Astrocyte of the spinal cord (primary cell): ENCODE data around the gene ANKS1B.

ENCODE experiments used
- DNase-seq: peaks from one replicate; pipeline ENCODE4 v3.0.0; 2011; ENCODE audit warnings: low read depth, low spot score
- H3K4me3 ChIP-seq: 2 replicates; pipeline ENCODE4 v1.5.1; 2011; ENCODE audit warnings: low read depth, mild to moderate bottlenecking, low read length, moderate library complexity
- CTCF ChIP-seq: IDR thresholded peaks from 2 replicates; pipeline ENCODE4 v1.5.1; 2012; ENCODE audit warnings: low read depth, mild to moderate bottlenecking, low read length, inconsistent platforms
- in situ Hi-C: cut with HindIII; loops from 2 replicates; pipeline ENCODE4 v1.10.0; 2017; ENCODE audit warnings: low sequenced_read_pairs

ANKS1B gene

DNA sequence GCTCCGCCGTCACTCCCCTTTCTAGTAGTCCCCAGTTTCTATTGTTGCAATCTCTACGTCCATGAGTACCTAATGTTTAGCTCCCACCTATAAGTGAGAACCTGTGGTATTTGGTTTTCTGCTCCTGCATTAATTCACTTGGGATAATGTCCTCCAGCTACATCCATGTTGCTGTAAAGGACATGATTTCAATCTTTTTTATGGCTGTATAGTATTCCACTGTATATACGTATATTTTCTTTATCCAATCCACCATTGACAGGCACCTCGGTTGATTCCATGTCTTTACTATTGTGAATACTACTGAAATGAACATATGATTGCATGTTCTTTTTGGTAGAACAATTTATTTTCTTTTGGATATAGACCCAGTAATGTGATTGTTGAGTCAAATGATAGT is 114.7 kb downstream of the ANKS1B start:
- H3K4me3 ChIP-seq, result no peak overlapping the region
- DNase-seq, result no peak
- TF ChIP-seq CTCF, result no peak
- in situ Hi-C loops, result no loop called here

DNA sequence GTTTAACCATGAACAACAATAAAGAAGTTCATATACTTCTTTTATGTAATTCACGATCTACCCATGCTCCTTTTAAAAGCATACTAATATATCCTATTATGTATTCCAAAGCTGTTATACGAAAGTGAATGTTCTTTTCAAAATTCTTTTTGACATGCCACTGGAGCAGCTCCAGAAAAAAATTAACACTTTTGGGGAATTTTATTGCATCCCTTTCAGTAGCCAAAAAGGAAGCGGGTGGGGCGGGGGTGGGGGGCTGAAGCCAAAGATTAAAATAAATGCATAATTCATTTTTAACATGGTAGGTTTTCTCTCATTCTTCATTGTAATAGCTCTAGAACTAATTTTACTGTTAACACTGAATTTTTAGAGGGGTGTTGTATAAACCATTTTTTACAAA is 123.0 kb downstream of the ANKS1B start:
- TF ChIP-seq CTCF, result no peak
- no peak for DNase-seq
- in situ Hi-C loops, result no loop called here
- no peak overlapping the region for H3K4me3 ChIP-seq

DNA sequence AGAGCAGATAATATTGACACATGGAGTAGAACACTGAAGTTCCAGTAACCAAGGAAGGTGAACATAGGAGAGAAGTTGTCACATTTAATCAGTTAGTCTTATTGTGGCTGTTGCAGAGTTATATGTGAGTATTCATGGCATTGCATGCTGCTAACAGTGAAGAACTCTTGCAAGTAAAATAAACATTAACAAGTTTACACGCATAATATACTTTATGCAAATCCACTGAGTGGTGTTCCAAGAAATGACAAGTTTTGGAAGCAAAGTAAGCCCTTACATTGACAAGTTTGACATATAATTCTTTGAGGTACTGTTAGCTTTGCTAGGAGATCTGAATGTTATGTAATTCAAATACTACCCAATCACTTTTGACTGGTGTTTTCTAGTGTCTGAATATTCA is 125.6 kb downstream of the ANKS1B start:
- no peak for DNase-seq
- in situ Hi-C loops, result no loop called here
- no peak for TF ChIP-seq CTCF
- H3K4me3 ChIP-seq, result no peak overlapping the region

- H3K4me3 ChIP-seq, result no peak overlapping the region
- no peak for DNase-seq
- TF ChIP-seq CTCF, result no peak
- in situ Hi-C loops, result no loop called here
Observed at GRCh38 chr12:99852666-99853065, 132.1 kb downstream of the ANKS1B start.

- no peak overlapping the region for H3K4me3 ChIP-seq
- no peak for TF ChIP-seq CTCF
- DNase-seq, result no peak
- in situ Hi-C loops, result no loop called here
Observed at GRCh38 chr12:99847936-99848335, 136.8 kb downstream of the ANKS1B start.

GRCh38 chr12:99834710-99835109 is 150.0 kb downstream of the ANKS1B start:
- no peak overlapping the region for H3K4me3 ChIP-seq
- in situ Hi-C loops, result no loop called here
- TF ChIP-seq CTCF, result no peak
- no peak for DNase-seq

- H3K4me3 ChIP-seq, result no peak overlapping the region
- no peak for TF ChIP-seq CTCF
- no peak for DNase-seq
- in situ Hi-C loops, result no loop called here
Observed at GRCh38 chr12:99833397-99833796, 151.3 kb downstream of the ANKS1B start.
